NCI-H345 (cell line): ENCODE measurements around the gene CYB561D2.

ENCODE experiments used
- DNase-seq: peaks from one replicate; lab custom pipeline; 2025; lab: John Stamatoyannopoulos, UW

The CYB561D2 gene

GRCh38 chr3:50392101-50392715, 41.5 kb downstream of the CYB561D2 start:
- DNase-seq = no peak

- no peak for DNase-seq
Observed at GRCh38 chr3:50393061-50393460, 42.4 kb downstream of the CYB561D2 start.

GRCh38 chr3:50395070-50395860, 44.6 kb downstream of the CYB561D2 start:
- DNase-seq = no peak

- no peak for DNase-seq
Observed at GRCh38 chr3:50396502-50396901, 45.8 kb downstream of the CYB561D2 start.

GRCh38 chr3:50401978-50402595, 51.4 kb downstream of the CYB561D2 start:
- DNase-seq = no peak
